K562 (cell line): ENCODE measurements around the gene LAMTOR1. TPM values are rescaled to one million over a fixed set of nuclear protein-coding genes. Genes with fewer than 3 reads are reported as not detected.

ENCODE experiments used
- ATF7 ChIP-seq: fragments of 450-650 bp; IDR thresholded peaks from 2 replicates; pipeline ENCODE4 v1.7.1; 2014; ENCODE audit warnings: mild to moderate bottlenecking, moderate library complexity
- CHCHD3 ChIP-seq: fragments of 250-450 bp; sonication (Bioruptor Pico); IDR thresholded peaks from 2 replicates; pipeline ENCODE4 v2.1.2; 2022; ENCODE audit warnings: mild to moderate bottlenecking
- CHD1 ChIP-seq: fragments of 200-600 bp; sonication (generic); IDR thresholded peaks from one replicate; pipeline ENCODE4 v1.6.1; 2012; ENCODE audit warnings: mild to moderate bottlenecking, moderate library complexity, low read length, inconsistent platforms
- FOXJ3 ChIP-seq: sonication (generic); formaldehyde crosslinking; IDR thresholded peaks from 2 replicates; pipeline ENCODE4 v1.4.0; 2020; ENCODE audit warnings: mild to moderate bottlenecking, missing genetic modification reagents
- HEY1 ChIP-seq: fragments of 250-450 bp; sonication (Bioruptor Pico); IDR thresholded peaks from 2 replicates; pipeline ENCODE4 v1.5.0; 2020; ENCODE audit warnings: mild to moderate bottlenecking, moderate library complexity, borderline replicate concordance
- NFRKB ChIP-seq: fragments of 450-650 bp; IDR thresholded peaks from 2 replicates; pipeline ENCODE4 v1.6.1; 2016; ENCODE audit warnings: low read depth
- RBBP5 ChIP-seq: fragments of 200-600 bp; sonication (generic); IDR thresholded peaks from 2 replicates; pipeline ENCODE4 v1.6.1; 2012; ENCODE audit warnings: borderline replicate concordance, mild to moderate bottlenecking, low read length, control low read depth, inconsistent platforms; ENCODE audit not compliant: insufficient read depth, poor library complexity, severe bottlenecking
- TCF7 ChIP-seq: sonication (generic); IDR thresholded peaks from 2 replicates; pipeline ENCODE4 v1.6.1; 2016; ENCODE audit warnings: antibody characterized with exemption, borderline replicate concordance
- ZNF184 ChIP-seq: sonication (generic); formaldehyde crosslinking; IDR thresholded peaks from 2 replicates; pipeline ENCODE4 v1.5.0; 2020; ENCODE audit warnings: missing genetic modification reagents
- ZNF239 ChIP-seq: fragments of 250-450 bp; sonication (Bioruptor Pico); IDR thresholded peaks from 2 replicates; pipeline ENCODE4 v1.4.0; 2020; ENCODE audit warnings: mild to moderate bottlenecking
- ZNF384 ChIP-seq: IDR thresholded peaks from 2 replicates; pipeline ENCODE4 v1.6.1; 2012; ENCODE audit warnings: low read depth, low read length, improper control_type of control experiment
- ZNF79 ChIP-seq: fragments of 250-450 bp; sonication (Bioruptor Pico); IDR thresholded peaks from 2 replicates; pipeline ENCODE4 v1.4.0; 2020; ENCODE audit warnings: low read depth, mild to moderate bottlenecking, moderate library complexity
- polyA plus RNA-seq, 8 experiments: library from polyadenylated mRNA; depleted of rRNA in 4 of 8; stranded (reverse) in 5 of 8; unstranded in 3 of 8; fragments of >200 nt; fragmentation: Nextera tagmentation in 2 of 8; fragmentation: Illumina TruSeq in 1 of 8; extraction: Ambion mirVana in 2 of 8; extraction: Trizol in 1 of 8; gene quantifications; 2 replicates each; pipeline versions ENCODE4 v1.2.1 to v1.2.3, GENCODE V29; 2011 to 2014; ENCODE audit warnings: inconsistent platforms in 1 of 8, missing spikeins in 1 of 8
- total RNA-seq, 7 experiments: library from RNA; depleted of rRNA in 6 of 7; stranded (reverse); fragments of >200 nt in 6 of 7; fragmentation: Illumina TruSeq in 2 of 7; extraction: Trizol in 2 of 7; gene quantifications; 2 replicates each; pipeline versions ENCODE4 v1.2.1 to v1.2.3, GENCODE V29; 2011 to 2021; ENCODE audit warnings: low replicate concordance in 1 of 7
- TF ChIP-seq, protein P1 (sequence below), 2 experiments: fragments of 450-650 bp; IDR thresholded peaks; 2 replicates each; pipeline ENCODE4 v1.6.1; 2016
- TF ChIP-seq, protein P2 (sequence below): IDR thresholded peaks from 2 replicates; pipeline ENCODE4 v1.6.1; 2011; ENCODE audit not compliant: insufficient read length; ENCODE audit errors: extremely low read depth
- TF ChIP-seq, protein P3 (sequence below): fragments of 450-650 bp; conservative IDR thresholded peaks from 2 replicates; pipeline ENCODE4 v1.6.1; 2016; ENCODE audit warnings: missing genetic modification characterization, low read depth, mild to moderate bottlenecking, control low read depth, missing compliant biosample characterization
- TF ChIP-seq, protein P4 (sequence below): fragments of 250-450 bp; sonication (Bioruptor Pico); IDR thresholded peaks from 2 replicates; pipeline ENCODE4 v1.4.0; 2020; ENCODE audit warnings: mild to moderate bottlenecking, moderate library complexity
- TF ChIP-seq, protein P5 (sequence below): sonication (generic); formaldehyde crosslinking; IDR thresholded peaks from 2 replicates; pipeline ENCODE4 v1.4.0; 2020; ENCODE audit warnings: mild to moderate bottlenecking, missing genetic modification reagents

Gene LAMTOR1
- total and polyA plus RNA-seq, 9 of the 15 experiments (the other 6 are each of a cell fraction or from before 2014, with no cell fraction given): 62.6 to 104 (median 85.3) TPM

DNA sequence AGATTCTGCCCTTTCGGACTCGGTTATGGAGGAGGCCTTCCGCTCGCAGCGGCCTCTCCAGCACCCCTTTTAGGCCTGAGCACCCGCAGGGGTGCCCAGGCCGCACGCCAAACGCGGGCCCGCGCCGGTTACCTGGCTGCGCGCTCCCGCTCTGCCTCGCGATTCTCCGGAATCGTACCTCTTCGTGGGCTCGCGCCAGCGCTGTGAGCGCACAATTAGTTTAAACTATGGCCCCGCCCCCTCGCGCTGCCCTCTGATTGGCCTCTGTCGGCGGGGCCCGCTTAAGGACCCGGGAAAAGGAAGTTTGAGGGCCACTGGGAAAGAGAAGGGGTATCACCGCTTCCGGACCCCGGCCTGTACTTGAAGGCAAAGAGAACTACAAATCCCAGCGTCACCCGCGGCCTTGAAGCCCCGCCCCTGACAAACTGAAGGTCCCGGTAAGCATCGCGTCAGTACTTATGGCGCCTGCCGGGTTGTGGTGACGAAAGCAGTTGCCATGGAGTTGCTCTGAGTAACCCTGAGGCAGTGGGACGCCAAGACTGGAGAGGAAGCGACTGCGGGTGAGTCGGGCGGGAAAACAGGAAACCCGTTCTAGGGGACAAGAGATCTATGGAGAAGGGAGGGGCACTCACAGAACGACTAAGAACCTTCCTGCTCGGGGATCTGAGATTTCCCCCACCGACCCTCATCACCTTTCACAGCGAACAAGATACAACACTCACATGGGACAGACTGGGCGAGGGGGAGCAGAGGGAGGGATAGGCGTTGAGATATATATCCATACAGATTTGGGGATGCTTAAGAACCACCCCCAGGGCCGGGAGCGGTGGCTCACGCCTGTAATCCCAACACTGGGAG is 22.5 kb downstream of the LAMTOR1 start, which contains the start of the genes LRRC51 and NUMA1 (continued):
- TF ChIP-seq RBBP5: peak; percentile 57
- TF ChIP-seq ZNF184 (CRISPR knock-in tag): no peak
- TF ChIP-seq ATF7: peak; percentile 96
- TF ChIP-seq, protein P1, sequence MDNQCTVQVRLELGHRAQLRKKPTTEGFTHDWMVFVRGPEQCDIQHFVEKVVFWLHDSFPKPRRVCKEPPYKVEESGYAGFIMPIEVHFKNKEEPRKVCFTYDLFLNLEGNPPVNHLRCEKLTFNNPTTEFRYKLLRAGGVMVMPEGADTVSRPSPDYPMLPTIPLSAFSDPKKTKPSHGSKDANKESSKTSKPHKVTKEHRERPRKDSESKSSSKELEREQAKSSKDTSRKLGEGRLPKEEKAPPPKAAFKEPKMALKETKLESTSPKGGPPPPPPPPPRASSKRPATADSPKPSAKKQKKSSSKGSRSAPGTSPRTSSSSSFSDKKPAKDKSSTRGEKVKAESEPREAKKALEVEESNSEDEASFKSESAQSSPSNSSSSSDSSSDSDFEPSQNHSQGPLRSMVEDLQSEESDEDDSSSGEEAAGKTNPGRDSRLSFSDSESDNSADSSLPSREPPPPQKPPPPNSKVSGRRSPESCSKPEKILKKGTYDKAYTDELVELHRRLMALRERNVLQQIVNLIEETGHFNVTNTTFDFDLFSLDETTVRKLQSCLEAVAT (IDR thresholded peaks at IDR 0.05): no peak
- TF ChIP-seq, protein P2, sequence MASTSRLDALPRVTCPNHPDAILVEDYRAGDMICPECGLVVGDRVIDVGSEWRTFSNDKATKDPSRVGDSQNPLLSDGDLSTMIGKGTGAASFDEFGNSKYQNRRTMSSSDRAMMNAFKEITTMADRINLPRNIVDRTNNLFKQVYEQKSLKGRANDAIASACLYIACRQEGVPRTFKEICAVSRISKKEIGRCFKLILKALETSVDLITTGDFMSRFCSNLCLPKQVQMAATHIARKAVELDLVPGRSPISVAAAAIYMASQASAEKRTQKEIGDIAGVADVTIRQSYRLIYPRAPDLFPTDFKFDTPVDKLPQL: no peak
- TF ChIP-seq FOXJ3 (CRISPR knock-in tag): no peak
- no peak for TF ChIP-seq ZNF239
- no peak for TF ChIP-seq HEY1 (CRISPR knock-in tag)
- TF ChIP-seq NFRKB: 0 out of 2 replicates have a peak, but pooled peaks have one; percentile 46
- no peak for TF ChIP-seq TCF7
- no peak for TF ChIP-seq ZNF79 (CRISPR knock-in tag)
- TF ChIP-seq, protein P3, sequence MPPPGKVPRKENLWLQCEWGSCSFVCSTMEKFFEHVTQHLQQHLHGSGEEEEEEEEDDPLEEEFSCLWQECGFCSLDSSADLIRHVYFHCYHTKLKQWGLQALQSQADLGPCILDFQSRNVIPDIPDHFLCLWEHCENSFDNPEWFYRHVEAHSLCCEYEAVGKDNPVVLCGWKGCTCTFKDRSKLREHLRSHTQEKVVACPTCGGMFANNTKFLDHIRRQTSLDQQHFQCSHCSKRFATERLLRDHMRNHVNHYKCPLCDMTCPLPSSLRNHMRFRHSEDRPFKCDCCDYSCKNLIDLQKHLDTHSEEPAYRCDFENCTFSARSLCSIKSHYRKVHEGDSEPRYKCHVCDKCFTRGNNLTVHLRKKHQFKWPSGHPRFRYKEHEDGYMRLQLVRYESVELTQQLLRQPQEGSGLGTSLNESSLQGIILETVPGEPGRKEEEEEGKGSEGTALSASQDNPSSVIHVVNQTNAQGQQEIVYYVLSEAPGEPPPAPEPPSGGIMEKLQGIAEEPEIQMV (tag): no peak
- TF ChIP-seq, protein P4, sequence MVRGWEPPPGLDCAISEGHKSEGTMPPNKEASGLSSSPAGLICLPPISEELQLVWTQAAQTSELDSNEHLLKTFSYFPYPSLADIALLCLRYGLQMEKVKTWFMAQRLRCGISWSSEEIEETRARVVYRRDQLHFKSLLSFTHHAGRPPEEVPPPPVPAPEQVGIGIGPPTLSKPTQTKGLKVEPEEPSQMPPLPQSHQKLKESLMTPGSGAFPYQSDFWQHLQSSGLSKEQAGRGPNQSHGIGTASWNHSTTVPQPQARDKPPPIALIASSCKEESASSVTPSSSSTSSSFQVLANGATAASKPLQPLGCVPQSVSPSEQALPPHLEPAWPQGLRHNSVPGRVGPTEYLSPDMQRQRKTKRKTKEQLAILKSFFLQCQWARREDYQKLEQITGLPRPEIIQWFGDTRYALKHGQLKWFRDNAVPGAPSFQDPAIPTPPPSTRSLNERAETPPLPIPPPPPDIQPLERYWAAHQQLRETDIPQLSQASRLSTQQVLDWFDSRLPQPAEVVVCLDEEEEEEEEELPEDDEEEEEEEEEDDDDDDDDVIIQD: no peak
- no peak for TF ChIP-seq CHCHD3 (CRISPR knock-in tag)
- no peak for TF ChIP-seq CHD1
- TF ChIP-seq, protein P5, sequence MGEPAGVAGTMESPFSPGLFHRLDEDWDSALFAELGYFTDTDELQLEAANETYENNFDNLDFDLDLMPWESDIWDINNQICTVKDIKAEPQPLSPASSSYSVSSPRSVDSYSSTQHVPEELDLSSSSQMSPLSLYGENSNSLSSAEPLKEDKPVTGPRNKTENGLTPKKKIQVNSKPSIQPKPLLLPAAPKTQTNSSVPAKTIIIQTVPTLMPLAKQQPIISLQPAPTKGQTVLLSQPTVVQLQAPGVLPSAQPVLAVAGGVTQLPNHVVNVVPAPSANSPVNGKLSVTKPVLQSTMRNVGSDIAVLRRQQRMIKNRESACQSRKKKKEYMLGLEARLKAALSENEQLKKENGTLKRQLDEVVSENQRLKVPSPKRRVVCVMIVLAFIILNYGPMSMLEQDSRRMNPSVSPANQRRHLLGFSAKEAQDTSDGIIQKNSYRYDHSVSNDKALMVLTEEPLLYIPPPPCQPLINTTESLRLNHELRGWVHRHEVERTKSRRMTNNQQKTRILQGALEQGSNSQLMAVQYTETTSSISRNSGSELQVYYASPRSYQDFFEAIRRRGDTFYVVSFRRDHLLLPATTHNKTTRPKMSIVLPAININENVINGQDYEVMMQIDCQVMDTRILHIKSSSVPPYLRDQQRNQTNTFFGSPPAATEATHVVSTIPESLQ: no peak
- TF ChIP-seq ZNF384: no peak; the same call in 1 of the 2 replicates
